Measurements from ENCODE around the gene PKNOX2.

PKNOX2 gene

GRCh38 chr11:125239585-125240560 is 75.3 kb downstream of the PKNOX2 start:
- no peak for DNase-seq

DNA sequence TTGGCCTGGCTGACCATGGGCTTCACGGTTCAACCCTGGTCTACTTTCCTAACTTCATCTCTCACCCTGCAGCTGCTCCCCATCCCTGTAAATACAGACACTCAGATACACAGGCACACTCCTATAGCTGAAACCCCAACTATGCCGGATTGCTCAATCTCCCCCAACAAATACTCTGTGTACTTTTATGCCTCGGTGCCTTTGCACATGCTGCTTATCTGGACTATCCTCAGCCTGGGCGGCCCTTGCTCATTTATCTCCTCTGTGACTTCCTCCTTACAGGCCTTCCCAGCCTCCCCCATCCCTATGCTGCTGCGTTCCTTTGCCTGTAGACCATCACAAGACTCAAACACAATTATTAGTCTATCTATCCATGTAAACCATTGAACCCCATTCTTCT is 76.6 kb downstream of the PKNOX2 start:
- no peak for DNase-seq

GRCh38 chr11:125242141-125242775 is 77.7 kb downstream of the PKNOX2 start:
- no peak for DNase-seq

DNA sequence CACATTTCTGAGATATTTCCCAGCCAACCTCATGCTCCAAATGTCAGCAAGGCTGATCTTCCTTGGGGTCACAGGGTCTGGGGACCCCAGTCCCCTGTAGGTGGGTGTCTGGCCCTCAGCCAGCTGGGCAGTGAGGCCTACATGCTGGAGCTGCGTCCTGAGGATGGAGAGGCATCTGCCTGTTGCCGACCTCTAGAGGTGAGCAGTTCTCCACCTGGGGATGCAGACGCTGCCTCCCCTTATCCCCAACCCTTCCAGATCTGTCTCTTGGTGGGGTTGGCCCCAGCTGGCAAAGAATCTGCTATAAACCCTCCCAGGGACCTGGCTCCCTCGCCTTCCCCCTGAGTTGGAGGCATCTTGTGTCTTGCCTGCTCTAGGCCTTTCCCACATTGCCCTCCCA is 79.6 kb downstream of the PKNOX2 start:
- DNase-seq = no peak

- DNase-seq = no peak
Observed at GRCh38 chr11:125245299-125245698, 80.7 kb downstream of the PKNOX2 start.

DNA sequence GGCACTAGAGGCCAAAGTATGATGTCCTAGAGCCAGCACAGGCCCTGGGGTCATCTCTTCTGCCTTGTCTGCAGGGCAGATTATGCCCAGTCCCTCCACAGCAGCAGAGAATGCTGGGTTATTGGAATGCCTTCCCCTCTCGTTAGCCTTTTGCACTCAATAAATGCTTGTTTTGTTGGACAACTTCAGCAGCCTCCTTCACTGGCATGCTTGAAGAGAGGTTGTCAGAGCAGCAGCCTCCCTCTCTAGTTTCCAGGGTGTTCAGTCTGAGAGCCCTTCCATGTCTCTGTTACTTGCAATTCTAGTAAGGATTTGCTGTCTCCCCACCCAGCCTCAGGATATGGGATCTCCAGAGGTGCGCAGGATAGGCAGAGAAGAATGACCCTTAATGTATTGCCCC is 82.9 kb downstream of the PKNOX2 start:
- no peak for DNase-seq

GRCh38 chr11:125250318-125251213 is 86.0 kb downstream of the PKNOX2 start:
- no peak for DNase-seq

DNA sequence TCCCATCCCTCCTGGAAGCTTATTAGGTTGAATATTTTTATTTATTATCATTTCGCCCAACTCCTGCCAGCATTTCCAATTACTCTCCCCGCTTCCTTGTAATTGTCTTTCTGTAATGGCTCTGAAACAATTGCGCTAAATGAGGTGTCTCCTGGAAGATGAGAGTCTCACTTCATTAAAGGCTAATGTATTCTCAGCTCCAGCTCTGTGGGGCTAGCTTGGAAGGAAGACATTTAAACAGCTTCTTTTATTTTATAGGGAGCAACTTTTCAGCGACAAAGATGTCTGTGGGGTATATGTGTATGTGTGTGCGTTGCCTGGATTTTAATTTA is 86.6 kb downstream of the PKNOX2 start:
- DNase-seq = no peak

DNA sequence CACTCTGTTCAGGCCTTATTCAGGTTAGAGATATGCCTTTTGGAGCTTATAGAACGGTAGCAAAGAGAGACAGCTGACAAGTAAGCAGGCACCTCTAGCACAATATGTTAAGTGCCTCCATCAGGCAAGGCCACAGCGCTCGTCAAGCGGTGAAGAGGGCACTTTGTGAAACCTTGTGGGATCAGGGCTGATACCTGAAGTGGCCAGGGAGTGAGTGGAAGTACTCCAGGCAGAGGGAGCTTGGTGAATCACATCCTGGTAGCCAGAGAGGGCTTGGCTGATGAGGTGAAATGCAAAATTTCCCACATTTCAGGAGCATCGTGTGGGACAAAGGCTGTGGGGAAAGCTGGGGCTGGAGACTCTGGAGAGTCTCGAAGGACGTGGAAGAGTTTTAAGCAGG is 87.4 kb downstream of the PKNOX2 start:
- no peak for DNase-seq

GRCh38 chr11:125253289-125253688 is 88.7 kb downstream of the PKNOX2 start:
- no peak for DNase-seq

GRCh38 chr11:125253795-125254525 is 89.4 kb downstream of the PKNOX2 start:
- no peak for DNase-seq

GRCh38 chr11:125256541-125257189 is 92.1 kb downstream of the PKNOX2 start:
- DNase-seq = no peak

DNA sequence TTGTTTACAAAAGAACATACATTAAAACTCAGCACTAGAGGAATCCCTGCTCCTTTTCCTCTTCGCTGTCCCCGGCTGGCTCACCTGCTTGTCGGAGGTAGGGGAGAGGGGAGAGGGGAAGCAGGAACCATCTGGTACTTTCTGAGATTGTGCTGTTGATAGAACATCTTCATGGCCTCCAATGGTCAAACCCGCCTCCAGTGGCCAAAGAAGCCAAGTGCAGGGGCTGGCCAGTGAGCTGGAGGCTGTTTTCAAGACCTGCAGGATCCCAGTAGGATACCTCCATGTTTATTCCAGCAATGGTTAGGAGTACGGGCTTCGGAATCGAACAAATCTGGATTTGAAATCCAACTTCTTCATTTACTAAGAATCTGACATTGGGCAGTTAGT is 92.6 kb downstream of the PKNOX2 start:
- no peak for DNase-seq

GRCh38 chr11:125257751-125258150 is 93.2 kb downstream of the PKNOX2 start:
- DNase-seq = no peak

DNA sequence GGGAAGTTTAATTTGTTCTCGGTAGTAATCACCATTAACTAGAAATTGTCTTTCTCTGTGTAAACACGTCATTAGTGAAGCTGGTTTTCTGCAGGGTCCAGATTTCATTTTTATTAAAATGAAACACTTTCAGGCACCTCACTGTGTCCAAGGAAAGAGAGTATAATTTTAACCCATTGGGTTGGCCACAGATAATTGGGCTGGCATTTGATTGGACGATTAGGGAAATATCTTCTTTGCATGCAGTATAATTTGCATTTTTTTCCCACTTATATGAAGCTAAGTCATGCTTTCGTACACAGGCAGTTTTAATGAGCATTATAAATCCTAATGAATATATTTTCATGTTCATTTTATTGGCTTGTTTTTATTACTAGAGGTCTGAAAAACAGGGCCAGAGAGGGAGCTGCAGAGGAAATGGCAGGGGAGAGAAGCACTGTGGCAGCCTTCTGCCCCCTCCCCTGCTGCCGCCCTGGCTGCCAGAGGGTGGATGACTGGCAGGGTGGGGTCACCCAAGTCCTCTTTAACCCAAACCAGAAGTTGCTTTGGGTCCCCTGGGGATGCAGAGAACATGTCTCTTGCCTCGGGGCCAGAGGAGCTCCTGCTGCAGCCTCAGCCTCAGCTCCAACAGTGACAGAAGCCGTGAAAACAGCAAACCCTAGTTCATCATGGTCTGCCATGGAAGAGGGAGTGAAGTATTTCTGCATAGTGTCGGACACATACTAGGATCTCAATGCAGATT is 93.9 kb downstream of the PKNOX2 start:
- no peak for DNase-seq

GRCh38 chr11:125261588-125261987 is 97.0 kb downstream of the PKNOX2 start:
- no peak for DNase-seq

DNA sequence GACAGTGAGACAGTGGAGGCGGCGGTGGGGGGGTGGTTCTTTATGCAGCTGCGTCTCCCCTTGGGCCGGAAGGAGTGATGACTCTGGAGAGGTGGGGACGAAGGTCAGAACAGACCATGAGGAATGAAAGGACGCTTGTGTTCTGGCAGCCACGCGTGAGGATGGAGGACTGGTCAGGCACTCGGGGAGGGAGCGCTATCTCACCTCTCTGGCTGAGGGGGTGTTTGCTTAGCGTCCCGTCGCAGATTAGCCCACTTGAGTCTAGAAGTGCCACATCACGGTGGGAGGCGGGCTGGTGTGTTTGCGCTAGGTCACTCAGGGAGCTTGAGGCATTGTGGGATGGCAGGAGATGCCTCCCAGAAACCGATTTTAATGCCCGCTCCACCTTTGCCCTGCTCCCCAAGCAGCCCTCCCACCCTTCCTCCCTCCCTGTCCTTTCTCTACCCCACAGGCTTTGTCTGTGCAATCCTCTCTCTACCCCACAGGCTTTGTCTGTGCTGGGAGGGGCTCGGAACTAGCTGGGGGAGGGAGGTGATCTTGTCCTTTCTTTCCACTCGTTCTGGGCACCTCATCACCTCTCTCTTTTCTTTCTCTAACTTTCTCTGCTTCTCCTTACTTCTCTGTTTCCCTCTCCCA is 97.8 kb downstream of the PKNOX2 start:
- DNase-seq = no peak

DNA sequence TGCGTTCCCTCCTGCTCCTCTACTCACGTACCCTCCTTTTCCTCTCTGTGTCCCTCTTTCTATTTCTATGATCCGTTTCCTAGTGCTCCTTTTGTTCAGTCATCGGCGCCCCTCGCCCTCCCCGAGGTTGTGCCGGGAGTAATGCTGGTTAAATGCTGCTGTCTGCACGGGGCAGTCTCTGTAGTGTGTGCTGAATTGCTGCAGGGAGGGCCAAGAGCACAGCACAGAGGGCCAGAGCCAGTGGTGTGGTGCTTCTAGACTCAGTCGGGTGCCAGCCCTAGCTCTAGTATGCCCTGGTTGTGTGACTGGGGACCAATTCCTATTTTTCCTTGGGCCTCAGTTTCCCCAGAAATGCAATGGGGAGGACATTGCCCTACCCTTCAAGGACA is 98.3 kb downstream of the PKNOX2 start:
- no peak for DNase-seq

GRCh38 chr11:125263268-125263790 is 98.8 kb downstream of the PKNOX2 start:
- no peak for DNase-seq

All from stimulated activated CD4-positive, alpha-beta T cell treated with anti-CD3 and anti-CD28 coated beads, Interleukin-2, amount 100 ng/mL, for 24 hours (primary cell).